Sigmoid colon (tissue), 7 donors: ENCODE results near the gene SFMBT2. TPM values are rescaled to one million over a fixed set of nuclear protein-coding genes. Genes with fewer than 3 reads are reported as not detected.
A peak's percentile ranks its signal among the peaks of the same experiment; 100 is the strongest.

Source experiments
- DNase-seq: peaks from one replicate; pipeline ENCODE4 v3.0.0-alpha.2; 2019
- H3K27ac ChIP-seq, 4 donors: fragments of 200-600 bp; sonication (generic); one replicate each; pipeline ENCODE4 v1.5.1; 2016 to 2019; ENCODE audit warnings: mild to moderate bottlenecking in 1 of 4
- H3K27me3 ChIP-seq, 3 donors: fragments of 200-600 bp; sonication (generic); one replicate each; pipeline ENCODE4 v1.5.1; 2019; ENCODE audit warnings: mild to moderate bottlenecking in 1 of 3
- H3K36me3 ChIP-seq, 4 donors: fragments of 200-600 bp; sonication (generic); one replicate each; pipeline ENCODE4 v1.5.1; 2016 to 2019
- H3K4me1 ChIP-seq, 4 donors: fragments of 200-600 bp; sonication (generic); one replicate each; pipeline ENCODE4 v1.5.1; 2017 to 2019
- H3K4me3 ChIP-seq, 4 donors: fragments of 200-600 bp; sonication (generic); one replicate each; pipeline ENCODE4 v1.5.1; 2017 to 2019; ENCODE audit warnings: mild to moderate bottlenecking in 2 of 4, moderate library complexity in 1 of 4
- H3K9me3 ChIP-seq, 4 donors: fragments of 200-600 bp in 3 of 4; sonication (generic) in 3 of 4; one replicate each; pipeline versions ENCODE4 v1.5.1 to v1.6.1; 2013 to 2019
- EP300 ChIP-seq, 4 donors: sonication (generic); formaldehyde crosslinking; IDR thresholded peaks; one replicate each; pipeline ENCODE4 v1.6.1; 2017; ENCODE audit warnings: antibody characterized with exemption in 4 of 4
- POLR2A ChIP-seq, 2 donors: fragments of 450-650 bp; IDR thresholded peaks; one replicate each; pipeline ENCODE4 v1.6.1; 2016; ENCODE audit warnings: antibody characterized with exemption in 2 of 2, mild to moderate bottlenecking in 2 of 2, moderate library complexity in 2 of 2
- POLR2AphosphoS5 ChIP-seq, 4 donors: sonication (generic); formaldehyde crosslinking; IDR thresholded peaks; one replicate each; pipeline ENCODE4 v1.6.1; 2017; ENCODE audit warnings: antibody characterized with exemption in 4 of 4
- WGBS, 2 donors: extraction: QIAGEN DNeasy Blood & Tissue Kit; methylation state at CpG; one replicate each; pipeline ENCODE4 v1.1.7; 2013; 5-methylcytosine and 5-hydroxymethylcytosine counted together
- intact Hi-C: fragments of 100-400 bp; cut with DNase I; formaldehyde crosslinking; loops from one replicate; pipeline ENCODE4 v1.15.1; 2023
- polyA plus RNA-seq, 3 donors: library from polyadenylated mRNA; stranded (reverse); fragments of 200-250 nt; gene quantifications; one replicate each; pipeline ENCODE4 v1.2.3, GENCODE V29; 2013
- total RNA-seq, 4 donors: library from RNA; depleted of rRNA; stranded (reverse); fragments of >200 nt; gene quantifications; one replicate each; pipeline ENCODE4 v1.1.0, GENCODE V29; 2016
- TF ChIP-seq, protein P1 (sequence below), 4 experiments: fragments of 450-650 bp in 3 of 4; fragments of 200-600 bp in 1 of 4; IDR thresholded peaks; one replicate each; pipeline ENCODE4 v1.5.1; 2016 to 2019; ENCODE audit warnings: antibody characterized with exemption in 4 of 4, mild to moderate bottlenecking in 3 of 4, moderate library complexity in 2 of 4
- donor health status: healthy with polysubstance abuse.
- donor health status: Bipolar disorder and iron deficiency.
- donor health status: healthy.

SFMBT2 gene
- 1 to 10 TPM; 4.2 to 6.4 (median 4.9) TPM for total RNA-seq
- 1 to 10 TPM in 2 of 3 donors, under 1 TPM in 1; 0.60 to 3.2 (median 1.2) TPM for polyA plus RNA-seq

DNA sequence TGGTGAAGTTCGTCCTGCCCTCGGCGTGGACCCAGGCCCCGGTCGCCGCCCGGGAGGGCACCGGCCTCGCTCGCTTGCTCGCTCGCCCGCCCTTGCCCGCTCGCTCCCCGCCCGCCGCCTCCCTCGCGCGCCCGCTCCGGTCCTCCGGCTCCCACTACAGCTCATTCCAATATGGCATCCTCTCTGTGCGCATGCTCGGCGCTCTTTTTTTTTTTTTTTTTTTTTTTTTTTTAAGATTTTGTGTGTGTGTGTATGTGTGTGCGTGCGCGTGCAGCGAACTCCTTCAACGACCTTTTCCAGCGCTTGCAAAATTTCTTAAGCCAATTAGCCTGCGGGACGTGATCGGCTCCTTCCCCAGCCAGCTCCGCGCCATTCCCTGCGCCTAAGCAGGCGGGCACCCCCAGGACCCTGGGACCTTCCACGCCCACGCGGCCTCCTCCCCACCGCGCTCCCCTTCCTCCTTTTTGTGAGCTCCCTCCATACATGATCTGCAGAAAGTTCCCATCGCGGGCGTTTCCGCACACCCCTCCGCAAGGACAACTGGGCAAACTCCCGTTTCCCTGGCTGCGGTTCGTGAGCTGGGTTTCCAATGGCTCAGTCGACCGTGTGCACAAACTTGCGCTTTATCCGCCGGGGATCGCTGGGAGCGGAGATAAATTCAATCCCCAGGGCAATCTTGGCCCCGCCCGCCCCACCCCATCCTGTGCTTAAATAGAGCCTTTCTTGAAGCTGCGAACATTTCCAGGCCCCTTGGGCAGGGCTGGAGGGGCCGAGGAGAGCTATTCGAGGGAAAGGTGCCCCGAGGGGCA lies at the start of gene SFMBT2:
Gene SFMBT2 (minus strand): TSS at position 173 of the 809 bp plus-strand sequence. CDS start 29,136 bp downstream, outside the sequence.
- H3K27ac ChIP-seq, result peak within 1 kb of the TSS; percentile 60 to 80 (median 76)
- intact Hi-C loops, result loop anchor here (5.0 to 10.0 kb wide), 4 partner anchors 489 to 996 kb away; partner anchors contain the start of gene PRKCQ
- H3K4me3 ChIP-seq, result peak within 1 kb of the TSS; percentile 39 to 68 (median 60)

DNA sequence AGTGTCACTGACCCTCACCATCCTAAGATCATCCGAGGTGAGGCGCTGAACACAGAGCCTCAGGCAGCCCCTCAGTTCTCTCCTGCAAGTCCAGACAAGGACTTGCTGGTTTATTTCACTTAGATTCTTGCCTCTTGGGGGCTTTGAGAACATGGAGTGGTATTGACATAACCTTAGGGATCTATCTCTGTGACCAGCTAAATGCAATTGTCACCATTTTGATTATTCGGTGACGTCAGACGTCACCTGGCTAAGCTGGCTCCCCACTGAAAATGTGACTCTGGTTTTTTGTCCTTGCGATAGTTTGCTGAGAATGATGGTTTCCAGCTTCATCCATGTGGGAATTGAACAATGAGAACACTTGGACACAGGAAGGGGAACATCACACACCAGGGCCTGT lies 49.2 kb upstream of the SFMBT2 start:
- Histone ChIP-seq H3K27ac (no peak overlapping the region), H3K4me3 (no peak overlapping the region), H3K27me3 (no peaks in the 10 kb centered on the region), H3K9me3 (no peaks in the 10 kb centered on the region), H3K4me1 (no peaks in the 10 kb centered on the region), H3K36me3 (no peaks in the 10 kb centered on the region)
- TF ChIP-seq POLR2AphosphoS5 (IDR thresholded peaks at IDR 0.05) (no peak), EP300 (IDR thresholded peaks at IDR 0.05) (no peak)
- TF ChIP-seq, protein P1, sequence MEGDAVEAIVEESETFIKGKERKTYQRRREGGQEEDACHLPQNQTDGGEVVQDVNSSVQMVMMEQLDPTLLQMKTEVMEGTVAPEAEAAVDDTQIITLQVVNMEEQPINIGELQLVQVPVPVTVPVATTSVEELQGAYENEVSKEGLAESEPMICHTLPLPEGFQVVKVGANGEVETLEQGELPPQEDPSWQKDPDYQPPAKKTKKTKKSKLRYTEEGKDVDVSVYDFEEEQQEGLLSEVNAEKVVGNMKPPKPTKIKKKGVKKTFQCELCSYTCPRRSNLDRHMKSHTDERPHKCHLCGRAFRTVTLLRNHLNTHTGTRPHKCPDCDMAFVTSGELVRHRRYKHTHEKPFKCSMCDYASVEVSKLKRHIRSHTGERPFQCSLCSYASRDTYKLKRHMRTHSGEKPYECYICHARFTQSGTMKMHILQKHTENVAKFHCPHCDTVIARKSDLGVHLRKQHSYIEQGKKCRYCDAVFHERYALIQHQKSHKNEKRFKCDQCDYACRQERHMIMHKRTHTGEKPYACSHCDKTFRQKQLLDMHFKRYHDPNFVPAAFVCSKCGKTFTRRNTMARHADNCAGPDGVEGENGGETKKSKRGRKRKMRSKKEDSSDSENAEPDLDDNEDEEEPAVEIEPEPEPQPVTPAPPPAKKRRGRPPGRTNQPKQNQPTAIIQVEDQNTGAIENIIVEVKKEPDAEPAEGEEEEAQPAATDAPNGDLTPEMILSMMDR (IDR thresholded peaks at IDR 0.05), result no peak
- DNase-seq, result no peak
- 94 to 96% methylated on average over 6 of the region's 6 CpGs for WGBS, 2 donors
- intact Hi-C loops, result no loop called here

More for the DNA sequence above, at the start of gene SFMBT2:
- TF ChIP-seq POLR2AphosphoS5 (IDR thresholded peaks at IDR 0.05), result peak in 2 of 4 donors; percentile 7 to 56
- TF ChIP-seq, protein P1 (IDR thresholded peaks at IDR 0.05), result no peak
- Histone ChIP-seq H3K36me3 (no peaks in the 10 kb centered on the region), H3K4me1 (peaks cover 0 to 58% (median 52%) of the 10 kb centered on the region in 4 donors), H3K9me3 (no peaks in the 10 kb centered on the region), H3K27me3 (peaks cover 24 to 69% (median 55%) of the 10 kb centered on the region in 3 donors)
- 1 to 4% methylated on average over 66 of the region's 66 CpGs for WGBS, 2 donors
- peak; percentile 78 for DNase-seq

DNA sequence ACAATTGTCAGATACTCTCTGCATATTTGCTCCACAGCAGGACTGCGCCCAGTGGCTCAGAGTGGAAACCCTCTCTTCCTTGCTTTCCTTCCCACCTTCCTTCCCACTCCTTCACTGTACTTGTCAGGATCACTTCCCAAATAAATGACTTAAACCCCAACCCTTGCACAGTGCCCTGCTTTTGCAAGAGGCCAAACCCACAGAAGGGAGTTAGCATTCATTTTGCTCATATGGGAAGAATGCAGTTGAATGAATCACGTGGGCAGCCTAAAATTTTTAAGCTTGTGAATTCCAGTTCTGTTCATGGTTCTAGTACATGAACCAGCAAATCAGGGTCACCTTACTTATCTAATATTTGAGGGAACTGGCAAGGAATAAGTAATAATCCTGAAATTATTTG lies 47.7 kb upstream of the SFMBT2 start:
- TF ChIP-seq EP300 (IDR thresholded peaks at IDR 0.05) (no peak), POLR2A (IDR thresholded peaks at IDR 0.05) (no peak), POLR2AphosphoS5 (IDR thresholded peaks at IDR 0.05) (no peak)
- TF ChIP-seq, protein P1 (IDR thresholded peaks at IDR 0.05), result no peak
- H3K4me3 ChIP-seq, result no peak overlapping the region
- 73 to 84% methylated on average over 2 of the region's 2 CpGs for WGBS, 2 donors
- no peaks in the 10 kb centered on the region for H3K9me3 ChIP-seq
- no peaks in the 10 kb centered on the region for H3K36me3 ChIP-seq
- no peaks in the 10 kb centered on the region for H3K27me3 ChIP-seq
- no peak for DNase-seq
- intact Hi-C loops, result no loop called here
- H3K4me1 ChIP-seq, result no peaks in the 10 kb centered on the region
- no peak overlapping the region for H3K27ac ChIP-seq

DNA sequence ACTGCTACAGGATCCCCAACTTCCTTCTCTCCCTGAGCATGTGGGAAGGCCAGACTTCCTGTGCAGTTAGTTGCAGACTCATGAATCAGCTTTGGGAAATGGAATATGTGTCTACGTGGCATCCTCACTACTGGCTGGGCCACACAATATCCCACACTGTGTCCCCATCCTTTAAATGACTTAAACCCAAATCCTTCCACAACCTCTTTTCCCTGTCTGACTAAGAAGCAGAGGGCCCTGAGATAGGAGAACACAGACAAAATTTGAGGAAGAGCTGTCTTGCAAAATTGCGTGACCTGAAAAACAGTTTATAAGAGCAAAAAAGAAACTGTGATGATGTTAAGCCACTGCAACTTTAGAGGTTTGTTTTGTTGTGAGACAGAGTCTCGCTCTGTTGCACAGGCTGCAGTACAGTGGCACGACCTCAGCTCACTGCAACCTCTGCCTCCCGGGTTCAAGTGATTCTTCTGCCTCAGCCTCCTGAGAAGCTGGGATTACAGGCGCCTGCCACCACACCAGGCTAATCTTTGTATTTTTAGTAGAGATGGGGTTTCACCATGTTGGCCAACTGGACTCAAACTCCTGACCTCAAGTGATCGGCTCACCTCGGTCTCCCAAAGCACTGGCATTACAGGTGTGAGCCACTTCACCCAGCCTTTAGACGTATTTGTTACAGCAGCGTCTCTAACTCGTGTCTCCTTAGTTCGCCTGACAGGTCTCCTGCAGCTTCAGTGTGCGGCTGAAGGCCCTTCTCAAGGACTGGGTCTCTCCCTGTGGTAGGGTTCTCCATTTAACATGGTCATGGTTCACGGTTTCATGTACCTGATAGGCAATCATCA lies 46.9 kb upstream of the SFMBT2 start:
- Histone ChIP-seq H3K27me3 (no peaks in the 10 kb centered on the region), H3K27ac (no peak overlapping the region), H3K36me3 (no peaks in the 10 kb centered on the region), H3K9me3 (no peaks in the 10 kb centered on the region), H3K4me3 (no peak overlapping the region), H3K4me1 (no peaks in the 10 kb centered on the region)
- DNase-seq, result no peak
- WGBS, 2 donors, result 82 to 85% methylated on average over 14 of the region's 14 CpGs
- no peak for TF ChIP-seq POLR2A (IDR thresholded peaks at IDR 0.05)
- TF ChIP-seq, protein P1 (IDR thresholded peaks at IDR 0.05), result no peak
- TF ChIP-seq EP300 (IDR thresholded peaks at IDR 0.05), result no peak
- TF ChIP-seq POLR2AphosphoS5 (IDR thresholded peaks at IDR 0.05), result no peak
- intact Hi-C loops, result no loop called here
